HG03432 (cell line): Measurements from ENCODE around the gene SNX12.
"Not testable (repeated sequence)": the region's sequence is repeated elsewhere in the genome, so short reads cannot be mapped to it uniquely, and the experiment has no call there.

Source experiments
- ATAC-seq: cut with Tn5 transposase; IDR thresholded peaks from one replicate; pipeline ENCODE4 v1.9.1; 2021; ENCODE audit warnings: mild to moderate bottlenecking, moderate library complexity; ENCODE audit not compliant: unreplicated experiment

The SNX12 gene

GRCh38 chrX:71095033-71095432 lies 26.9 kb upstream of the SNX12 start:
- ATAC-seq: peak; percentile 14

- ATAC-seq: no peak
These were observed 23.1 kb upstream of the SNX12 start for GRCh38 chrX:71091263-71091662.

GRCh38 chrX:71085900-71086299 lies 17.8 kb upstream of the SNX12 start:
- ATAC-seq: no peak

GRCh38 chrX:71082822-71083221 lies 14.7 kb upstream of the SNX12 start:
- no peak for ATAC-seq

- no peak for ATAC-seq
These were observed 14.1 kb upstream of the SNX12 start for GRCh38 chrX:71082124-71082647.

GRCh38 chrX:71081330-71082123 lies 13.4 kb upstream of the SNX12 start:
- ATAC-seq: no peak

- no peak for ATAC-seq
These were observed 2.4 kb upstream of the SNX12 start for GRCh38 chrX:71070531-71070930.

- ATAC-seq: peak; percentile 1
These were observed 456 bp downstream of the SNX12 start for GRCh38 chrX:71067712-71068043.

- no peak for ATAC-seq
These were observed 1.0 kb downstream of the SNX12 start for GRCh38 chrX:71067089-71067488.

DNA sequence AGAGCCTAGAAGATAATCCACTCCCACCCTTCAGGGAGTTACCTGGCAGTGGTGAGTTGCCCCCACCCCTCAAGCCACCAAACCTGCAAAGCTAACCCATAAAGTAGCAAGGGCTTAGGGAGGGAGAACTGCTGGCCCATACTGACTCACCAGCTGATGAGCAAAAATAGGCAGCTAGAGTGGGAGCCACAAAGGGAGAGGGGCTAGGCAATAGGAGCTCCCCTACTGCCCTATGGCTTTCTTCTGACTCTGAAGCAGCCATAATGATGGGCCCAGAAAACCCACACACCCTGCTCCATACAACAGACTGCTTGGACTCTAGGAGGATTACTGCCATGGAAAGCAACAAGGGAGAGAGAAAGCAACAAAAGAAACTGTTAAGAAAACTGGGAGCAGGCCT lies 8.0 kb downstream of the SNX12 start:
- ATAC-seq: no peak

DNA sequence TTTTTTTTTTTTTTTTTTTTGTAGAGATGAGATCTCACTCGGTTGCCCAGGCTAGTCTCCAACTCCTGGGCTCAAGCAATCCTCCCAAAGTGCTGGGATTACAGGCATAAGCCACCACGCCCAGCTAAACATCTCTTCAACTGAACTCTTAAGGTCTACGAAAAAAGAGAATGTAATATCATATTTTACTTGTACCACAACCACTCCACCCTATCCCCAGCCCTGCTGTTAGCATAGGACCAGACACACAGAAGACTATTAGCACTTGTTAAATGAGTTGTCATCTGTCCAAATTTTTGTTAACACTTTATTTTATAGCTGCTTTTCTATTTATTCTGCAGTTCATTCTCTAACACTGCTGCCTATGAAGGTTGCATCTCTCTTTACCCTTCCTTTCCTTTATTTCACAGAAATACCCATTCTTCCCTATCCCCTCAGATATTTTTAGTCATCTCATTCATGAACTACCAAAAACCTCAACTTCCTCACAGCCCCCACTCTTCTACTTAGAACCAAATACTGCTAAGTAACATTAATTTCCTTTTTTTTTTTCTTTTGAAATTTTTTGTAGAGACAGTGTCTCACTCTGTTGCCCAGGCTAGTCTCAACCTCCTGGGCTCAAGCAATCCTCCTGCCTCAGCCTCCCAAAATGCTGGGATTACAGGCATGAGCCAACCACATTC lies 10.1 kb downstream of the SNX12 start:
- no peak for ATAC-seq

DNA sequence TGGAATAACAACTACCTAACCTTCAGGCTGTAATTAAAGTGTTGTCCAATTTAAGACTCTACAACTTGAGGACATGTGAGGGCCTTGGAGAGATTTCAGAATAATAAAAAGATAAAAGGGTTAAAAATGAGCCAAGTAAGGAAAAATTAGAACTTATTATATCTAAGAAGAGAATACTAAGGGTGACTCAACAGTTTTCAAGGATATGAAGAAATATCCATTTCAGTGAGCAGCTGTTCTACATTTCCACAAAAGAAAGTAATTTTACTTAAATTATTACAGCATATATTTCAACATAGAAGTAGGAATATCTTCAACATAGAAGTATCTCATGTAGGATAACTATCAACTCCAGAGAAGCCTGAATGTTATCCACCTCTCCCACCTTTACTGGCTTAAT lies 11.3 kb downstream of the SNX12 start:
- ATAC-seq: no peak

GRCh38 chrX:71053217-71053621 lies 14.9 kb downstream of the SNX12 start:
- ATAC-seq: peak; percentile 92

- peak; percentile 17 for ATAC-seq
These were observed 15.4 kb downstream of the SNX12 start for GRCh38 chrX:71052721-71053120.

GRCh38 chrX:71047891-71048290 lies 20.2 kb downstream of the SNX12 start:
- not testable (repeated sequence) for ATAC-seq

DNA sequence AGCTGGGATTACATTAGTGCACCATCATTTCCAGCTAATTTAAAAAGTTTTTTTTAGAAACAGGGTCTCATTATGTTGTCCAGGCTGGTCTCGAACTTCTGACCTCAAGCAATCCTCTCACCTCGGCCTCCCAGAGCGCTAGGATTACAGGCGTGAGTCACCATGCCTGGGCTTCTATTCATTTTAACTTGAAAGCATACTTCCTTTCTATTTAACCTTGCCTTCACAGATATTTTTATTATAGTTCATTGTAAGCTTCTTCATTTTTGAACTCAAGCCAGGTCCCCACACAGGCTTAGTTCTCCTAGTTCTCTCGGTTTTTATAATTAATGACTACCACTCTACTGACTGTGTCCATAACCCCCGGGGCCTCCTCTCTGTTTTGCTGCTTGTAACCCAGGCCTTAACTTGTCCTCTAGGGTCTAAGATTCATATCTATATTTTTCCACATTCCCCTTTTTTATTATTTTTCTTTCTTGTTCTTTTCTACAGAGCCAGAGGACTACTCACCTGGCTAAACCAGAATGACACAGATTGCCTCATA lies 50.7 kb downstream of the SNX12 start:
- ATAC-seq: no peak
